Putamen (tissue), 1 donor: Measurements from ENCODE around the gene CLCN6.
A peak's percentile ranks its signal among the peaks of the same experiment; 100 is the strongest.

Source experiments
- DNase-seq: peaks from one replicate; pipeline ENCODE4 v3.0.0-alpha.2; 2016; ENCODE audit warnings: low spot score

CLCN6 gene

GRCh38 chr1:11805422-11806306 is at the start of gene CLCN6, which contains the start of gene MTHFR:
CLCN6 (plus strand) TSS chr1:11806191; CDS start chr1:11806263, 72 bp downstream.
MTHFR (minus strand) TSS chr1:11805964; CDS start chr1:11803116, 2,848 bp downstream.
- peak; percentile 98 for DNase-seq

GRCh38 chr1:11757047-11757446 is 48.9 kb upstream of the CLCN6 start:
- no peak for DNase-seq

- no peak for DNase-seq
Observed at GRCh38 chr1:11759791-11760190, 46.2 kb upstream of the CLCN6 start.

GRCh38 chr1:11761285-11761684 is 44.7 kb upstream of the CLCN6 start:
- DNase-seq, result no peak

GRCh38 chr1:11761988-11762406 is 44.0 kb upstream of the CLCN6 start, which contains the start of gene C1orf167:
C1orf167 (plus strand) TSS chr1:11762193; CDS start chr1:11764401, 2,208 bp downstream.
- no peak for DNase-seq

GRCh38 chr1:11764115-11764514 is 41.9 kb upstream of the CLCN6 start:
- no peak for DNase-seq

- DNase-seq, result no peak
Observed at GRCh38 chr1:11764519-11764918, 41.5 kb upstream of the CLCN6 start.

- DNase-seq, result no peak
Observed at GRCh38 chr1:11765661-11766428, 40.1 kb upstream of the CLCN6 start.

GRCh38 chr1:11766429-11766776 is 39.6 kb upstream of the CLCN6 start:
- DNase-seq, result no peak

- no peak for DNase-seq
Observed at GRCh38 chr1:11767922-11768704, 37.9 kb upstream of the CLCN6 start.

- no peak for DNase-seq
Observed at GRCh38 chr1:11768821-11769220, 37.2 kb upstream of the CLCN6 start.

GRCh38 chr1:11769274-11769673 is 36.7 kb upstream of the CLCN6 start:
- no peak for DNase-seq

- no peak for DNase-seq
Observed at GRCh38 chr1:11770011-11770410, 36.0 kb upstream of the CLCN6 start.

GRCh38 chr1:11771481-11772043 is 34.4 kb upstream of the CLCN6 start:
- DNase-seq, result no peak

- DNase-seq, result no peak
Observed at GRCh38 chr1:11772458-11772857, 33.5 kb upstream of the CLCN6 start.

- DNase-seq, result no peak
Observed at GRCh38 chr1:11774753-11775152, 31.2 kb upstream of the CLCN6 start.

GRCh38 chr1:11777658-11778322 is 28.2 kb upstream of the CLCN6 start:
- DNase-seq, result no peak

- DNase-seq, result no peak
Observed at GRCh38 chr1:11778336-11778735, 27.7 kb upstream of the CLCN6 start.

- no peak for DNase-seq
Observed at GRCh38 chr1:11778844-11779623, 27.0 kb upstream of the CLCN6 start.

GRCh38 chr1:11779715-11780379 is 26.1 kb upstream of the CLCN6 start:
- DNase-seq, result no peak
